Pancreas (tissue), 10 donors: Measurements from ENCODE around the gene MYO9B. TPM values are rescaled to one million over a fixed set of nuclear protein-coding genes. Genes with fewer than 3 reads are reported as not detected.
A peak's percentile ranks its signal among the peaks of the same experiment; 100 is the strongest.

ENCODE experiments used
- ATAC-seq, 4 donors: fragments of 200-7000 bp; cut with Tn5 transposase; one replicate each; pipeline versions ENCODE4 v1.8.0 to v1.9.1; 2020; ENCODE audit warnings: mild to moderate bottlenecking in 4 of 4, moderate library complexity in 4 of 4
- DNase-seq, 6 donors: peaks; one replicate each; pipeline ENCODE4 v3.0.0-alpha.2; 2020
- FAIRE-seq: peaks from 2 replicates; lab custom pipeline; 2012; peaks lifted over from hg19 to GRCh38; lab: Jason Lieb, UNC
- H3K27ac ChIP-seq, 4 donors: fragments of 200-600 bp; sonication (generic); 1 replicate in 3 of 4; 2 replicates in 1 of 4; pipeline versions ENCODE4 v1.5.0 to v1.8.0; 2020
- H3K27me3 ChIP-seq, 4 donors: fragments of 200-600 bp; one replicate each; pipeline ENCODE4 v1.8.0; 2021
- H3K36me3 ChIP-seq, 3 donors: fragments of 200-600 bp; sonication (generic) in 1 of 3; one replicate each; pipeline versions ENCODE4 v1.5.0 to v1.8.0; 2020 to 2021
- H3K4me1 ChIP-seq, 3 donors: fragments of 200-600 bp; one replicate each; pipeline ENCODE4 v1.8.0; 2021
- H3K4me3 ChIP-seq, 4 donors: fragments of 200-600 bp; sonication (generic) in 2 of 4; one replicate each; pipeline versions ENCODE4 v1.5.0 to v1.8.0; 2020 to 2021
- H3K9me3 ChIP-seq, 4 donors: fragments of 200-600 bp; one replicate each; pipeline ENCODE4 v1.8.0; 2021
- CTCF ChIP-seq, 4 donors: fragments of 200-600 bp; sonication (generic) in 3 of 4; IDR thresholded peaks; one replicate each; pipeline versions ENCODE4 v1.5.0 to v1.8.0; 2021; ENCODE audit warnings: antibody characterized with exemption in 4 of 4
- WGBS, 2 donors: extraction: QIAGEN DNeasy Blood & Tissue Kit; methylation state at CpG; one replicate each; pipeline ENCODE4 v1.1.7; 2013; 5-methylcytosine and 5-hydroxymethylcytosine counted together
- intact Hi-C, 3 donors: fragments of 100-400 bp; cut with DNase I; formaldehyde crosslinking; loops; one replicate each; pipeline versions ENCODE4 v1.11.1 to v1.14.2; 2022
- polyA plus RNA-seq, 2 donors: library from polyadenylated mRNA; stranded (reverse); fragments of 200-250 nt; gene quantifications; one replicate each; pipeline ENCODE4 v1.2.3, GENCODE V29; 2013
- total RNA-seq, 6 donors: library from RNA; stranded (reverse); fragmentation: NEBNext Ultra II Directional in 4 of 6; extraction: Animal tissue kit (Norgen Biotek cat#: 25700) in 4 of 6; gene quantifications; one replicate each; pipeline versions ENCODE4 v1.2.1 to v1.2.4, GENCODE V29; 2021 to 2023
- donor health status: healthy with polysubstance abuse.
- donor health status: DM: no; HTN: no; CAD: no; lungs with moderate emphysema.
- donor health status: DM: no; HTN: no; CAD: no.
- donor health status: control.
- donor health status: control.
- donor health status: Bipolar disorder and iron deficiency.
- donor health status: DM: yes; HTN: yes; CAD: no.
- donor health status: DM: no; HTN: no; CAD: no.
- donor health status: DM: no; HTN: no; CAD: no.
- donor health status: DM: yes; HTN: yes; CAD: no.

Gene MYO9B
- total and polyA plus RNA-seq, 8 donors = 16.6 to 53.4 (median 23.4) TPM

GRCh38 chr19:17124025-17124424 lies 48.4 kb downstream of the MYO9B start:
- Histone ChIP-seq H3K27ac (no peak overlapping the region), H3K27me3 (no peaks in the 10 kb centered on the region)
- ATAC-seq = no peak

GRCh38 chr19:17125062-17125727 lies 49.6 kb downstream of the MYO9B start:
- Histone ChIP-seq H3K4me1 (no peaks in the 10 kb centered on the region), H3K9me3 (no peaks in the 10 kb centered on the region), H3K36me3 (no peaks in the 10 kb centered on the region), H3K27ac (peak overlapping the region in 2 of 4 donors; percentile 39 to 50), H3K27me3 (no peaks in the 10 kb centered on the region), H3K4me3 (no peak overlapping the region)
- peak in 3 of 4 donors; percentile 25 to 41 (median 28) for ATAC-seq
- 81 to 87% methylated on average over 10 of the region's 10 CpGs for WGBS, 2 donors
- no peak for DNase-seq
- intact Hi-C loops = no loop called here
- FAIRE-seq = no peak
- no peak for TF ChIP-seq CTCF (IDR thresholded peaks at IDR 0.05)

More at GRCh38 chr19:17124025-17124424, 48.4 kb downstream of the MYO9B start:
- intact Hi-C loops = no loop called here
- FAIRE-seq (no peak), DNase-seq (no peak)
- H3K4me3 ChIP-seq = no peak overlapping the region
- no peaks in the 10 kb centered on the region for H3K9me3 ChIP-seq
- no peak for TF ChIP-seq CTCF (IDR thresholded peaks at IDR 0.05)
- WGBS, 2 donors = 79 to 90% methylated on average over 1 of the region's 1 CpG
- H3K4me1 ChIP-seq = no peaks in the 10 kb centered on the region
- H3K36me3 ChIP-seq = no peaks in the 10 kb centered on the region

GRCh38 chr19:17125728-17126677 lies 50.4 kb downstream of the MYO9B start:
- DNase-seq = peak in 3 of 6 donors; percentile 50 to 70 (median 56)
- no peak for FAIRE-seq
- Histone ChIP-seq H3K27me3 (no peaks in the 10 kb centered on the region), H3K27ac (peak overlapping the region in 2 of 4 donors; percentile 39 to 50), H3K9me3 (no peaks in the 10 kb centered on the region), H3K4me3 (no peak overlapping the region), H3K36me3 (no peaks in the 10 kb centered on the region), H3K4me1 (no peaks in the 10 kb centered on the region)
- peak in 3 of 4 donors; percentile 62 to 80 (median 76) for ATAC-seq
- intact Hi-C loops = no loop called here
- TF ChIP-seq CTCF (IDR thresholded peaks at IDR 0.05) = no peak
- WGBS, 2 donors = 81 to 82% methylated on average over 23 of the region's 23 CpGs

- no peaks in the 10 kb centered on the region for H3K9me3 ChIP-seq
- H3K27me3 ChIP-seq = no peaks in the 10 kb centered on the region
- 95% methylated on average over 6 of the region's 6 CpGs for WGBS, 2 donors
- TF ChIP-seq CTCF (IDR thresholded peaks at IDR 0.05) = no peak
- no peaks in the 10 kb centered on the region for H3K4me1 ChIP-seq
- FAIRE-seq (no peak), DNase-seq (no peak), ATAC-seq (no peak)
- no peak overlapping the region for H3K27ac ChIP-seq
- no peaks in the 10 kb centered on the region for H3K36me3 ChIP-seq
- intact Hi-C loops = no loop called here
- no peak overlapping the region for H3K4me3 ChIP-seq
Measured at GRCh38 chr19:17127671-17128070, 52.1 kb downstream of the MYO9B start.
